ENCODE measurements around the gene TPST2.

GRCh38 chr22:26484360-26484706 lies 105.6 kb downstream of the TPST2 start:
- no peak for TF ChIP-seq CTCF (conservative IDR thresholded peaks at IDR 0.05 in 1 of 2, IDR thresholded peaks at IDR 0.05 in 1 of 2; ENCODE audit: extremely low read depth in 1 of 2, insufficient read depth in 1 of 2, low read depth in 1 of 2, low read length in 2 of 2)
- TF ChIP-seq EZH2 (IDR thresholded peaks at IDR 0.05; ENCODE audit: borderline replicate concordance, low read length), result no peak

Data from mammary epithelial cell (primary cell).